Fibroblast of gingiva (primary cell): ENCODE measurements around the gene RAP1A.
"Not testable (repeated sequence)": the region's sequence is repeated elsewhere in the genome, so short reads cannot be mapped to it uniquely, and the experiment has no call there.

Source experiments
- DNase-seq: peaks from one replicate; pipeline ENCODE4 v3.0.0-alpha.2; 2011; ENCODE audit warnings: low read depth

Gene RAP1A

GRCh38 chr1:111598544-111598943 is 21.0 kb upstream of the RAP1A start:
- DNase-seq, result no peak

- no peak for DNase-seq
These were observed 19.6 kb upstream of the RAP1A start for GRCh38 chr1:111599781-111600693.

GRCh38 chr1:111600886-111601386 is 18.7 kb upstream of the RAP1A start:
- DNase-seq, result no peak

- DNase-seq, result no peak
These were observed 17.3 kb upstream of the RAP1A start for GRCh38 chr1:111602302-111602701.

- DNase-seq, result no peak
These were observed 16.6 kb upstream of the RAP1A start for GRCh38 chr1:111602974-111603373.

GRCh38 chr1:111603979-111604378 is 15.6 kb upstream of the RAP1A start:
- DNase-seq, result no peak

- peak; percentile 29 for DNase-seq
These were observed 14.7 kb upstream of the RAP1A start for GRCh38 chr1:111604931-111605330.

GRCh38 chr1:111605576-111605975 is 14.0 kb upstream of the RAP1A start:
- DNase-seq, result peak; percentile 74

- not testable (repeated sequence) for DNase-seq
These were observed 13.0 kb upstream of the RAP1A start for GRCh38 chr1:111606457-111607215.

- not testable (repeated sequence) for DNase-seq
These were observed 11.1 kb upstream of the RAP1A start for GRCh38 chr1:111608528-111608927.

GRCh38 chr1:111611986-111612385 is 7.6 kb upstream of the RAP1A start:
- DNase-seq, result no peak

GRCh38 chr1:111615870-111616715 is 3.5 kb upstream of the RAP1A start:
- no peak for DNase-seq

GRCh38 chr1:111618081-111618480 is 1.5 kb upstream of the RAP1A start:
- DNase-seq, result no peak

- DNase-seq, result no peak
These were observed 491 bp upstream of the RAP1A start for GRCh38 chr1:111618961-111619634.

- no peak for DNase-seq
These were observed 917 bp downstream of the RAP1A start for GRCh38 chr1:111620441-111620971.

- no peak for DNase-seq
These were observed 1.5 kb downstream of the RAP1A start for GRCh38 chr1:111621050-111621449.

GRCh38 chr1:111622166-111622565 is 2.6 kb downstream of the RAP1A start:
- DNase-seq, result no peak

- DNase-seq, result no peak
These were observed 4.8 kb downstream of the RAP1A start for GRCh38 chr1:111624382-111624781.

- DNase-seq, result no peak
These were observed 5.7 kb downstream of the RAP1A start for GRCh38 chr1:111625276-111625675.

GRCh38 chr1:111628153-111628552 is 8.6 kb downstream of the RAP1A start:
- DNase-seq, result no peak
